ENCODE measurements around the gene TUBGCP3. TPM values are rescaled to one million over a fixed set of nuclear protein-coding genes. Genes with fewer than 3 reads are reported as not detected.

Gene TUBGCP3
- total RNA-seq, 1 donor from 2014 or later: 14.0 TPM

DNA sequence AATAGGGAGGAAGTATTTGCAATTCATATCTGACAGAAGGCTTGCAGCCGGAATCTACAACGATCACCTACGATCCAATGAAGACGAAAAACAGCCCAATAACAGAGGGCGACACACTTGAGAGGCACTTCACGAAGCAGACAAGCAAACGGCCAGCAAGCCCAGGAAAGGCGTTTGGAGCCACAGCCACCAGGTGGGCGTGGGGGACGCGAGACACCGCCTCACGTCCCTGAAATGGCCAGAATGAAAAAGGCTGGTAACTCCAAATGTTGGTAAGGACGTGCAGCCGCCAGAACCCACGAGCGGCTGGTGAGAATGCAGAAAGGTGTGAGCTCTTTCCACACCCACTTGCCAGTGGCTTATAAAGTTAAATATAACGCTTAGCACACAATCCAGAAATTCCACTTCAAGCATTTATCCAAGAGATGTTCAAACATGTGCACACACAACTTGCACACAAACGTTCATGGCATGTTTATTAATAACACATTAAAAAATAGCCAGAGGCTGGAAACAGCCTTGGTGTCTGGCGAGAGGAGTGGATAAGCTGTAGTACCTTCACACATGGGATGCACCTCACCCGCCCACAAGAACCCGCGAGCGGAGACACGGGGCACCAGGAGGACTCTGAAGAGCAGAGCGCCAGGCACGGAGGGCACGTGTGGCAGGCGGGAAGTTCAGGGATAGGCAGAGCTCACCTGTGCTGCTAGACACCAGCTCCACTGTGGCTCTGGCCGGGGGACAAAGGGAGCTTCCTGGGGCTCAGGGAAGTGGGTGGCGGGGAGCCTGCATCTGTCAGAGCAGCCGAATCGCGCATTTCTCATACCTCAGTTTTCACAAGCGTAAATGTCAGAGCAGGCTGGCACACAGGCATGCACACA lies 122.5 kb downstream of the TUBGCP3 start:
- no peak overlapping the region for H3K4me3 Mint-ChIP-seq (ENCODE audit: unreplicated experiment)
- H3K4me1 Mint-ChIP-seq (ENCODE audit: low read depth, unreplicated experiment): no peaks in the 10 kb centered on the region
- no peak for FAIRE-seq

DNA sequence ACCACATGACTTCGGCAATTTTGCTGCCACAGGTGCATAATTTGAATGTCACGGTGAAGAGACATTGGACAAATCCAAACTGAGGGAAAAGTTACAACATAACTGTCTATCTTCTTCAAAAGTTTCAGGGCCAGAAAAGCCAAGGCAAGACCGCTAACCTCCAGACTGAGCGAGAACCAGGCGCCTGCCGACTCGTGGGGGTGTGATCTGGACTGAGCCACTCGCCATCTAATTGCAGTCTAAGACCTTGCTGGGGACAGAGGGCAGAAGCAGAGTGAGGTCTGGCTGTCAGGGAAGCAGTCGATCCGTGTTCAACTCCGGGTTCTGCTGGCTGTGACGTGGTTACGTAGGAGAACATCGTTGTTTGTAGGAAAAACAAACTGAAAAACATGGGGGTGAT lies 123.2 kb downstream of the TUBGCP3 start:
- Mint-ChIP-seq H3K4me3 (ENCODE audit: unreplicated experiment) (no peak overlapping the region), H3K9me3 (ENCODE audit: unreplicated experiment) (peaks cover 7% of the 10 kb centered on the region), H3K27ac (ENCODE audit: unreplicated experiment) (no peak overlapping the region), H3K36me3 (ENCODE audit: low read depth, unreplicated experiment) (no peaks in the 10 kb centered on the region), H3K4me1 (ENCODE audit: low read depth, unreplicated experiment) (no peaks in the 10 kb centered on the region), H3K27me3 (ENCODE audit: low read depth, unreplicated experiment) (peaks cover 6% of the 10 kb centered on the region)
- H3K79me2 ChIP-seq (ENCODE audit: insufficient read depth, low read length): no peaks in the 10 kb centered on the region
- H3K4me3 ChIP-seq (ENCODE audit: insufficient read depth, low read depth, low read length): no peak overlapping the region
- no peak overlapping the region for H3K9ac ChIP-seq (ENCODE audit: low read length)
- no peaks in the 10 kb centered on the region for H3K4me1 ChIP-seq (ENCODE audit: insufficient read depth, low read length)
- H3K9me3 ChIP-seq (ENCODE audit: insufficient read depth, low read depth, low read length): no peaks in the 10 kb centered on the region
- DNase-seq (ENCODE audit: low read depth) (no peak), FAIRE-seq (no peak)
- no peak overlapping the region for H3K4me2 ChIP-seq (ENCODE audit: low read length)
- no peak for TF ChIP-seq EZH2 (IDR thresholded peaks at IDR 0.05; ENCODE audit: insufficient read depth, low read length)
- TF ChIP-seq, protein P1, sequence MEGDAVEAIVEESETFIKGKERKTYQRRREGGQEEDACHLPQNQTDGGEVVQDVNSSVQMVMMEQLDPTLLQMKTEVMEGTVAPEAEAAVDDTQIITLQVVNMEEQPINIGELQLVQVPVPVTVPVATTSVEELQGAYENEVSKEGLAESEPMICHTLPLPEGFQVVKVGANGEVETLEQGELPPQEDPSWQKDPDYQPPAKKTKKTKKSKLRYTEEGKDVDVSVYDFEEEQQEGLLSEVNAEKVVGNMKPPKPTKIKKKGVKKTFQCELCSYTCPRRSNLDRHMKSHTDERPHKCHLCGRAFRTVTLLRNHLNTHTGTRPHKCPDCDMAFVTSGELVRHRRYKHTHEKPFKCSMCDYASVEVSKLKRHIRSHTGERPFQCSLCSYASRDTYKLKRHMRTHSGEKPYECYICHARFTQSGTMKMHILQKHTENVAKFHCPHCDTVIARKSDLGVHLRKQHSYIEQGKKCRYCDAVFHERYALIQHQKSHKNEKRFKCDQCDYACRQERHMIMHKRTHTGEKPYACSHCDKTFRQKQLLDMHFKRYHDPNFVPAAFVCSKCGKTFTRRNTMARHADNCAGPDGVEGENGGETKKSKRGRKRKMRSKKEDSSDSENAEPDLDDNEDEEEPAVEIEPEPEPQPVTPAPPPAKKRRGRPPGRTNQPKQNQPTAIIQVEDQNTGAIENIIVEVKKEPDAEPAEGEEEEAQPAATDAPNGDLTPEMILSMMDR (IDR thresholded peaks at IDR 0.05; ENCODE audit: insufficient read depth, low read depth, low read length): no peak
- no peaks in the 10 kb centered on the region for H3K27me3 ChIP-seq (ENCODE audit: insufficient read depth, low read length)
- no peak overlapping the region for H3K27ac ChIP-seq (ENCODE audit: low read depth, low read length)
- H3K36me3 ChIP-seq (ENCODE audit: insufficient read depth, low read length): no peaks in the 10 kb centered on the region
- H4K20me1 ChIP-seq (ENCODE audit: insufficient read depth, low read length): no peaks in the 10 kb centered on the region
- H2AFZ ChIP-seq (ENCODE audit: low read depth, low read length): no peak overlapping the region

More for the DNA sequence above, 122.5 kb downstream of the TUBGCP3 start:
- Histone ChIP-seq H3K9me3 (ENCODE audit: insufficient read depth, low read depth, low read length) (no peaks in the 10 kb centered on the region), H3K9ac (ENCODE audit: low read length) (no peak overlapping the region), H3K27me3 (ENCODE audit: insufficient read depth, low read length) (no peaks in the 10 kb centered on the region), H3K27ac (ENCODE audit: low read depth, low read length) (no peak overlapping the region), H3K79me2 (ENCODE audit: insufficient read depth, low read length) (no peaks in the 10 kb centered on the region), H3K4me1 (ENCODE audit: insufficient read depth, low read length) (no peaks in the 10 kb centered on the region), H3K4me2 (ENCODE audit: low read length) (no peak overlapping the region), H4K20me1 (ENCODE audit: insufficient read depth, low read length) (no peaks in the 10 kb centered on the region), H3K4me3 (ENCODE audit: insufficient read depth, low read depth, low read length) (no peak overlapping the region), H3K36me3 (ENCODE audit: insufficient read depth, low read length) (no peaks in the 10 kb centered on the region), H2AFZ (ENCODE audit: low read depth, low read length) (no peak overlapping the region)
- no peak for TF ChIP-seq EZH2 (IDR thresholded peaks at IDR 0.05; ENCODE audit: insufficient read depth, low read length)
- TF ChIP-seq, protein P1 (IDR thresholded peaks at IDR 0.05; ENCODE audit: insufficient read depth, low read depth, low read length): no peak
- H3K9me3 Mint-ChIP-seq (ENCODE audit: unreplicated experiment): peaks cover 6% of the 10 kb centered on the region
- H3K27me3 Mint-ChIP-seq (ENCODE audit: low read depth, unreplicated experiment): peaks cover 6% of the 10 kb centered on the region
- no peak overlapping the region for H3K27ac Mint-ChIP-seq (ENCODE audit: unreplicated experiment)
- DNase-seq (ENCODE audit: low read depth): no peak
- H3K36me3 Mint-ChIP-seq (ENCODE audit: low read depth, unreplicated experiment): no peaks in the 10 kb centered on the region

DNA sequence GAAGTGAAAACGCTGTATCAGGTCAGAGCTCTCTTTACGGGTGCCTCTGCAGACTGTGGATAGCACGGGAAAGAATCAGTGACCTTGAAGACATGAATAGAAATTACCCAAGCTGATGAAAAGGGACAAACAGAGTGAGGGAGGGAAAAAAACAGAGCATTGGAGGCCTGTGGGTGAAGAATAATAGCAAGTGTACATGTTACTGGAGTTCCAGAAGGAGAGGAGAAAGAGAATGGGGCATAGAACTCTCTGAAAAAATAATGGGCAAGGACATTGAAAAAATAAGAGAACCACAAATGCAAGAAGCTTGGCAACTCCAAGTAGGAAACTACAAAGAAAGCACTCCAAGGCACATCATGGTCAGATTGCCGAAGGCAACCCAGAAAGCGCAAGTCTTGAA lies 125.5 kb downstream of the TUBGCP3 start:
- no peaks in the 10 kb centered on the region for H4K20me1 ChIP-seq (ENCODE audit: insufficient read depth, low read length)
- no peak overlapping the region for H2AFZ ChIP-seq (ENCODE audit: low read depth, low read length)
- H3K27me3 ChIP-seq (ENCODE audit: insufficient read depth, low read length): no peaks in the 10 kb centered on the region
- no peak for TF ChIP-seq EZH2 (IDR thresholded peaks at IDR 0.05; ENCODE audit: insufficient read depth, low read length)
- TF ChIP-seq, protein P1 (IDR thresholded peaks at IDR 0.05; ENCODE audit: insufficient read depth, low read depth, low read length): no peak
- H3K4me3 ChIP-seq (ENCODE audit: insufficient read depth, low read depth, low read length): no peak overlapping the region
- H3K4me1 Mint-ChIP-seq (ENCODE audit: low read depth, unreplicated experiment): no peaks in the 10 kb centered on the region
- no peak overlapping the region for H3K4me3 Mint-ChIP-seq (ENCODE audit: unreplicated experiment)
- peaks cover 11% of the 10 kb centered on the region for H3K9me3 Mint-ChIP-seq (ENCODE audit: unreplicated experiment)
- H3K27ac Mint-ChIP-seq (ENCODE audit: unreplicated experiment): no peak overlapping the region
- H3K4me1 ChIP-seq (ENCODE audit: insufficient read depth, low read length): no peaks in the 10 kb centered on the region
- H3K36me3 Mint-ChIP-seq (ENCODE audit: low read depth, unreplicated experiment): no peaks in the 10 kb centered on the region
- no peaks in the 10 kb centered on the region for H3K36me3 ChIP-seq (ENCODE audit: insufficient read depth, low read length)
- H3K79me2 ChIP-seq (ENCODE audit: insufficient read depth, low read length): no peaks in the 10 kb centered on the region
- H3K27me3 Mint-ChIP-seq (ENCODE audit: low read depth, unreplicated experiment): peaks cover 7% of the 10 kb centered on the region
- H3K9me3 ChIP-seq (ENCODE audit: insufficient read depth, low read depth, low read length): no peaks in the 10 kb centered on the region
- DNase-seq (ENCODE audit: low read depth) (no peak), FAIRE-seq (no peak)
- no peak overlapping the region for H3K27ac ChIP-seq (ENCODE audit: low read depth, low read length)
- no peak overlapping the region for H3K4me2 ChIP-seq (ENCODE audit: low read length)
- H3K9ac ChIP-seq (ENCODE audit: low read length): no peak overlapping the region
